GM19193 (cell line): ENCODE results near the gene ASGR2.

Experiments used
- POLR2A ChIP-seq: IDR thresholded peaks from 4 replicates; pipeline ENCODE4 v1.6.1; 2011; ENCODE audit not compliant: insufficient read depth, insufficient read length; ENCODE audit errors: extremely low read depth

The ASGR2 gene

GRCh38 chr17:7130621-7131422 lies 16.2 kb upstream of the ASGR2 start:
- TF ChIP-seq POLR2A = no peak

DNA sequence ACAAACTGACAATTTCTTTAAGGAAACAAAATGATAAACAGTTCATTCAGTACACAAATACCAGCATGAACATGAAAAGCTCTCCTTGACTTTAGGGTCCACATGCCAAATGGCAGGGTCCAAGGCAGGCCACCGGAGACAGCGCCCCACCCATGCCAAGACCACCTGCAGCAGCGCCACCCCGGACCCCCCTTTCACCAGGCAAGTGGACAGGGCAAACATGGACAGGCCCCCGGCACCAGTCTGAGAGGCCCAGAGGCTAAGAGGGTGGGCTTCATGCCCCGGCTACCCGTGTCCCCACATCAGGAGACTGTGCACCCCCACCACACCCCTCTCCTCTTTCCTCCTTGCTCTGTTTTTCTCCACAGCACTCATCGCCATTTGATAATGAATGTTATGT lies 14.7 kb upstream of the ASGR2 start:
- no peak for TF ChIP-seq POLR2A

DNA sequence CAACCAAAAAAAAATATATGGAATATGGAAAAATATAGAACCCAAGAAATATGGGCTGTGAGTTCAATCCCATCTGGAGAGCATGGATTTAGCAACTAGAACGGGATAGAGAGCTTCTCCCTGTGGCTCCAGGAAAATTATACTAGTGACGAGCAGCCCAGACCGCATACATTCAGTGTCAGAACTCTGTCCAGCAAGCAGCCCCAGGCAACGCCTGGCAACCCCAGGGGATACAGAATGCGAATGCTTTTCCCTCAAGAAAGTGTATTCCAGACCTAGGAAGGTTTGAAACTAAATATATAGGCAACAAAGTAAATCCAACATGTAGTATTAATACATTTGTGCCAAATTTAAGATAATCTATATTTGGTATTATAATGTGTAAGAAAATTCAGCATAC lies 13.5 kb upstream of the ASGR2 start:
- TF ChIP-seq POLR2A = no peak

DNA sequence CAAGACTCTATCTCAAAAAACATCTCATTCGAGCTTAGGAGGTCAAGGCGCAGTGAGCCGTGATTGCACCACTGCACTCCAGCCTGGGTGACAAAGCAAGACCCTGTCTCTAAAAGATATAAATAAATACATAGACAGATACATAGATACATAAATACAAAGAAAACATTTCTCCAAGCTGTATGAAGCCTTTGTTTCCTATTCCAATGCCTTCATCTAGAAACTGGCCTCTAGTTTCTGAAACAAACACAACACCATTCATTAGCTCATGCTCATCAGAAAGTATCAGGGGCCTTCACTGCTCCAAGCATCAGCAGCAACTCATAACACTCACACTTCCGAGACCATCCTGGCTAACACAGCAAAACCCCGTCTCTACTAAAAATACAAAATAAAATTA lies 10.3 kb upstream of the ASGR2 start:
- TF ChIP-seq POLR2A = no peak

DNA sequence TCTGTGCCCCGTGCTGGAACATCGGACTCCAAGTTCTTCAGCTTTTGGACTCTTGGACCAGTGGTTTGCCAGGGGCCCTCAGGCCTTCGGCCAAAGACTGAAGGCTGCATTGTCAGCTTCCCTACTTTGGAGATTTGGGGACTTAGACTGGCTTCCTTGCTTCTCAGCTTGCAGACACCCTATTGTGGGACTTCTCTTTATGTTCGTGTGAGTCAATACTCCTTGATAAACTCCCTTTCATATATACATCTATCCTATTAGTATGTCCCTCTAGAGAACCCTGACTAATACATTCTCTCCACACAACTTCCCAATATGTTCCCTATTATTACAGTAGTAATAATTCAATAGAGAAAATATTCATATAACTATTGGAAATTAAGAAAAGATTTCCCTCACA lies 9.2 kb upstream of the ASGR2 start:
- no peak for TF ChIP-seq POLR2A

- no peak for TF ChIP-seq POLR2A
Measured at GRCh38 chr17:7122381-7122780, 7.8 kb upstream of the ASGR2 start.

DNA sequence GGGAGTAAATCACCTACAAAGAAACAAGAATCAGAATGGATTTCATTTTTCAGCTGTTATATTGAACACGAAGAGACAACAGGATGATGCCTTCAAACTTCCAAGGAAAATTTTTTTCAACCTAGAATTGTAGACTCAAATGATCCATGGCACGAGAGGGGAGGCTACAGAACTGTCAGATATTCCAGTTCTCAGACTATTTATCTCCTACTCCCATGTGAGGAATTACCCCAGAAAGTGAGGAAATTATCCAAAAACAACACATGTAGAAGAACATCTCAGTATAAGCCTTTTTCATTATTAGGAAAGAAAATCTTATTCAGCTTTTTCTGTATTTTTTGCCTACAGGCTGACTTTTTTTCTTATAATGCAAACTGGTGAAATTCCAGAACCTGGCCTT lies 5.5 kb upstream of the ASGR2 start:
- no peak for TF ChIP-seq POLR2A

- TF ChIP-seq POLR2A = no peak
Measured at GRCh38 chr17:7119314-7119713, 4.7 kb upstream of the ASGR2 start.

- TF ChIP-seq POLR2A = no peak
Measured at GRCh38 chr17:7114875-7115614, 423 bp upstream of the ASGR2 start.

GRCh38 chr17:7113273-7114071 lies 1.1 kb downstream of the ASGR2 start:
- no peak for TF ChIP-seq POLR2A

DNA sequence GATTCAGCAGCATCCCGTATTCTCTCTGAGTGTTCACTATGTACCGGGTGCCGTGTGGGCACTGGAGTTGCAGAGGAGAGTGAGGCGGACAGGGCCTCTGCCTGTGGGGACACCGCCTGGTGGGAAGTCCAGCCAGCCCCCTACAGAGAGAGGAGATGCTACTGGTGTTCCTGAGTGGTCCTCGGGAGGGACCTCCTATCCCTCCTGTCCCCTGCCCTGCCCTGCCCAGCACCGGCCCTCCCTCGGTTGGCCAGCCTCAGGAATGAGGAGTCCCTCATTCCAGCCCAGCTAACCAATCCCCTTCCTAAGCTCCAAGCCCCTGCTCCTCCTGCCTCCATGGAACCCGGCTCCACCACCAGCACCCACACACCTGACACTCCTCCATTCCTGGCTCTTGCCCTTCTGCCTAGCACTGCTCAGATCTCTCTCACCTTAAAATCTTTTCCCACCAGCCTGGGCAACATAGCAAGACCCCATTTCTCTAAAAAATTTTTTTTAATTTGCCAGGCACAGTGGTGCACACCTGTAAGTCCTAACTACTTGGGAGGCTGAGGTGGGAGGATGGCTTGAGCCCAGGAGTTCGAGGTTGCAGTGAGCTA lies 2.0 kb downstream of the ASGR2 start:
- no peak for TF ChIP-seq POLR2A

DNA sequence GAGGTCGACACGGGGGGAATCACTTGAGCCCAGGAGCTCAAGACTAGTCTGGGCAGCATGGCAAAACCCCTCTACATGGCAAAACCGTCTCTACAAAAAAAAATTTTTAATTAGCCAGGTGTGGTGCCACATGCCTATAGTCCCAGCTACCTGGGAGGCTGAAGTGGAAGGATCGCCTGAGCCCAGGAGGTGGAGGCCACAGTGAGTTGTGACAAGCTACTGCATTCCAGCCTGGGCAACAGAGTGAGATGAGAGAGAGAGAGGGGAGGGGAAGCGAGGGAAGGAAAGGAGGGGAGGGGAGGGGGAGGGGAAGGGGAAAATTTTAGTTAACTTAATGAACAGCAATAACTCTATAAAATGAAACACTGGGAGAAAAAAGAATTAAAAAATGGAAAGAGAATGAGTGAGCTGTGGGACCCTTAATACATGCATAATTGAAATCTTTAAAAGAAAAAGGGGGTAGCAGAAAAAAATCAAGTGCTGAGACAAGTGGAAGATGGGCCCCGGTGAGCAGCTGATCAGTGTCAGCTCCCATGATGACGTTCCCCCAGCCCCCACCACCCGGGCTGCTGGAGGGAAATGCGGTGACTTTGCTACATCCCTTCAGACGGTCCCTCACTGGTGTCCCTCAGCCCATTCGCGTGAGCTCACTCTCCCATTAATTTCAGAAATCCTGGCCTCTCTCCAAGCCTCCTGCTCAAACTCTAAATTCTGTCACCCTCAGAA lies 2.7 kb downstream of the ASGR2 start:
- no peak for TF ChIP-seq POLR2A

DNA sequence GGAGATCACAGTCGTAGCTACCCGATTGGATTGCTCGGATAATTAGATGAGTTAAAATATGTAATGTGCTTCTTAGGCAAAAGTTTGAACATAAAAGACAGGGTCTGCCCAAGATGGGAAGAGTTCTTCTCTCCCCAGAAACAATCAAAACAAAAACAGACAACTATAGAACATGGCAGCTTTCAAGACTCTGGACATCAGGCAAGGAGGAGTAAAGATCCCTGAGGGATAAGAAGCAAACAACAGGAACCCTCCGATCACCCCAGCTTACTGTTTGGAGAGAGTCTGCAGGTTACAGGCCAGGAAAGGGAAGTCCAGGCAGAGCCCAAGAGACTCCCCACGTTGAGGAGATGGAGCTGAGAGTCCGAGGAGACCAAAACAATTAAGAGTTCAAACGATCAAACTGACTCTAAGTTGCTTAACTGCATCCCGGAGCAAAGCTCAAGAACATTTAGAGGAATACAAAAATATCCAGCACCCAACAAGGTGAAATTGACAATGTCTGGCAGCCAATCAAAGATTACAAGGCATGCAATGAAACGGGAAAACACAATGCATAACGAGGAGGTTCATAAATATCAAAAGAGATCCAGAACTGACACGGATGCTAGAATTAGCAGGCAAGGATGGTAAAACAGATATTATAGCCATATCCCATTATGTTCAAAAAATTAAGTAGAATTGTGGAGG lies 3.9 kb downstream of the ASGR2 start:
- TF ChIP-seq POLR2A = no peak
